GM12891 (cell line): ENCODE results near the gene JPH2.
A peak's percentile ranks its signal among the peaks of the same experiment; 100 is the strongest.

Experiments
- DNase-seq: peaks from one replicate; pipeline ENCODE4 v3.0.0; 2011; ENCODE audit warnings: low spot score; ENCODE audit not compliant: insufficient read length
- FAIRE-seq: peaks from 2 replicates; lab custom pipeline; 2011; peaks lifted over from hg19 to GRCh38; lab: Jason Lieb, UNC
- PAX5 ChIP-seq: IDR thresholded peaks from 2 replicates; pipeline ENCODE4 v1.6.1; 2011; ENCODE audit warnings: low read length, moderate library complexity, mild to moderate bottlenecking; ENCODE audit not compliant: insufficient read depth, severe bottlenecking
- POLR2A ChIP-seq: IDR thresholded peaks from 2 replicates; pipeline ENCODE4 v1.6.1; 2011; ENCODE audit warnings: low read depth, low read length, control low read depth
- POLR2AphosphoS5 ChIP-seq: IDR thresholded peaks from 2 replicates; pipeline ENCODE4 v1.6.1; 2011; ENCODE audit warnings: low read depth, low read length, control low read depth
- POU2F2 ChIP-seq: IDR thresholded peaks from 2 replicates; pipeline ENCODE4 v1.6.1; 2011; ENCODE audit warnings: low read depth, mild to moderate bottlenecking, control low read depth, low read length, moderate library complexity
- SPI1 ChIP-seq: IDR thresholded peaks from 2 replicates; pipeline ENCODE4 v1.6.1; 2011; ENCODE audit warnings: low read depth, low read length, control low read depth
- TAF1 ChIP-seq: IDR thresholded peaks from 2 replicates; pipeline ENCODE4 v1.6.1; 2011; ENCODE audit warnings: low read depth, low read length, control low read depth

JPH2 gene

DNA sequence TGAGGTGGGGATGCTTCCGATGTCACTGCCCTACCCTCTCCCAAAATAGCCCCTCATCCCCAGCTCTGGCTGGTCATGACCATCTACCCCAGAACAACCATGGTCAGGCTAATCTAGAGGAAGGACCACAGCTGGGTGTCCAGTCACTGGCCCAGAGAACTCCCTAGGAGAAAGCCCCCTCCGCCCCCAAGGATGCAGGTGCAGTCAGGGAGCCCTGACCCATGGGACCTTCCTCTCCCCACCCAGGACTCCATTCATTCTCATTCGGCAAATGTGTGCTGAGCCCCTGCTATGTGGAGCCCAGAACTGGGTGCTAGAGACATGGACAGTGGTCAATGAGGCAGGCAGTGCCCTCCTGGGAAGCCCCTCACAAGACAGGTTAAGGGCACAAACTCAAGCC lies 60.5 kb downstream of the JPH2 start:
- DNase-seq, result no peak
- TF ChIP-seq POLR2A, result no peak
- no peak for TF ChIP-seq POU2F2
- no peak for TF ChIP-seq PAX5
- TF ChIP-seq TAF1, result no peak
- no peak for TF ChIP-seq POLR2AphosphoS5
- no peak for TF ChIP-seq SPI1
- no peak for FAIRE-seq

DNA sequence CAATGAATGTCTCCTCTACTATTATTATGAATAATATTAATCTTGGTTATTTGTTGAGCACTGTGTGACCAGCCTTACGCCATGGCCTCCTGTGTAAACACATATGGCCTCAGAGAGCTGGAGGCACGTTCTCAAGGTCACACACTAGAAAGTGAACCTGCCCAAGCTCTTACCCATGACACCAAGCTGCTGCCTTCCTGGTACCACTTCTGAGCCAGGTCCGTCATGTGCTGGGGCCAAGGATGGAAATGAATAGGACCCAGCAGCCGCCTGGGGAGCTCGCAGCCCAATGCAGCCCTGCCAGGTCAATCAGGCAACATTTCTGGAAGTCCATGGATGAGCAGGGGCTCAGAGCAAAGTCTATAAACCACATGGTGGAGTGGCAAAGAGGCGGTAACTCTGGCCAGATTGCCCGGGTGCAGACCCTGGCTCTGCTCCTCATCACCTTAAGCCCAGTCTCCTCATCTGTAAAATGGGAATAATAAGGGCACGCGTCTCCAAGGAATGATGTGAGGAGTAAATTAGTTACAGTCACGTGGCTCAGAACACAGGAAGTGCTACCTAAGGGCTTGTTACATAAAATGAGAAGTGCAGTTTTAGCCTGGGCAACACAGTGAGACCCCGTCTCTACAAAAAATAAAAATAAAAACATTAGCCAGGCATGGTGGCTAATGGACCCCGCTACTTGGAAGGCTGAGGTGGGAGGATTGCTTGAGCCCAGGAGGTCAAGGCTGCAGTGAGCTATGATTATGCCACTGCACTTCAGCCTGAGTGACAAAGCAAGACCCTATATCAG lies 61.5 kb downstream of the JPH2 start:
- TF ChIP-seq SPI1 (no peak), PAX5 (no peak), POLR2A (no peak)
- DNase-seq, result no peak
- FAIRE-seq, result no peak

DNA sequence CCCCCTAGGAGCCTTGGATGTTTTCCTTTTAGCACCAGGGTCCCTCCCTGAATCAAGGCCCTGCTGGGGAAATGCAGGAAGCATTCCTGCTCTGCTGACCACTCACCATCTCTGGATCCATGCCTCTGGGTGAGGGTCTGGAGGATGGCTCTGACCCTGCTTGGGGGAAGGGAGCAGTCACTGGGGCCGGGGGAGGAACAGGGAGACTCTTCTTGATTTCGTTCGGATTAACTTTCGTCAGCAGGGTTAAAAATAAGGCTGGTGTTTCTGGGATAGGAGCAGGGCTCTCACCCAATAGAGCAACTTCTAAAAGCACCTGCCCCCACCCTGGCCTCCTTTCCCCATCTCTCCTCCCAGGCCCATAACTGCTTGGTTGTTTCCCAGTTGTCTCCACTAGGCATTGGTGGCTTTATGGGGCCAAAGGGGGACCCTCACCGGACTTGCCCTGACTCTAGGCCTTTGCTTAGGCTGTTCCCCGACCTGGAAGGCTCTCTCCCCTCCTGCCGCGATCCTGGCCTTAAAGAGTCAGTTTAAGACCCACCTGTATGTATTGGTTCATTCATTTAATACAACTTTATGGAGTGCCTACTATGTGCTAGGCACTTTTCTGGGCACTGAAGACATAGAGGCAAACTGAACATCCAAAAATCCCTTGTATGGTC lies 63.0 kb downstream of the JPH2 start:
- FAIRE-seq (no peak), DNase-seq (no peak)
- TF ChIP-seq POLR2A (no peak), POU2F2 (no peak), SPI1 (no peak), POLR2AphosphoS5 (no peak), TAF1 (no peak), PAX5 (no peak)

DNA sequence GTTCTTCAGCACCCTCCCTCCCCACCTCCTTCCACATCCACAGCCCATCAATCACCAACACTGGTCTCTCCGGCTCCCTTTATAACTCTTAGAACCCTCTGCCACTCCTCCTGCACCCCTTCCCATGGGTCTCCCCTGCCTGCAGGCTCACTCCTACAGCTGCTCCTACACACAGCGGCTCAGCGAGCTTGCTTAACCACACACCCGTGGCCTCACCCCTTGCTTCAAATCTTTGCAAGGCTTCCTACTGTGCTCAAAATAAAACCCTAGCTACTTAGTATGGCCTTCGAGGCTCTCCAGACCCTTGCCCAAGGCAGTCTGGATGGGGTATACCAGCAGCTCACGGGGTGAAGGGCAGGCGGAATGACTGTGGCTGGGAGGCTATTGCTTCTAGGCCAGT lies 63.7 kb downstream of the JPH2 start:
- no peak for DNase-seq
- no peak for TF ChIP-seq POU2F2
- TF ChIP-seq PAX5, result no peak
- TF ChIP-seq TAF1, result no peak
- TF ChIP-seq SPI1, result no peak
- TF ChIP-seq POLR2AphosphoS5, result no peak
- no peak for TF ChIP-seq POLR2A
- FAIRE-seq, result no peak

DNA sequence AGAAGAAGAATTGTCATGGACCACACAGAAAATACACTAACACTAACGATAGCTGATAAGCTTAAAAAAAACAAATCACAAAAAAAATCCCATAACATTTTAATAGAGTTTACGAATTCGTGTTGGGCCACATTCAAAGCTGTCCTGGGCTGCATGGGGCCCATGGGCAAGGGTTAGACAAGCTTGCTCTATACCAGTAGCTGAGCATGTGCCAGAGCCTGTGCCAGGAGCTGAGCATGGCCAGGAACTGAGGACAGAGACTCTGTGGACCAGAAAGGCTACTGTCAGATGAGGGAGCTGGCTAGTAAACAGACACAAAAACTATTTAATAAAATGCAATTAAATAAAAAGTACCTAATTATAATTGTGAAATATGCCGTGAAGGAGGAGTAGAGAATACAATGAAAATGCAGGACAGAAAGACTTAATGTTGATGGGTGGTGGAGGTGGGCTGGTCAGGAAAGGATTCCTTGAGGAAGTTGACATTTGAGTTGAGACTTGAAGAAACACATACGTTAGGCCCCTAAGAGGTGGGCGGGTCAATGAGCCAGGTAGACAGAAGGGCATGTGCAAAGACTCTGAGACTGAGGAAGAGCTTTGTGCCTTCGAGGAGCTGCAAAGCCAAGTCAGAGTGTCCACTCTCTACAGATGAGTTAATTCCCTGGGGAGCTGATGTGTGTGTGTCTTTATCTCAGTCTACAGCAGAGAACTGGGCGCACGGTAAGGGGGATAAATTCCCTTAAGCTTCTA lies 66.1 kb downstream of the JPH2 start:
- TF ChIP-seq TAF1 (no peak), POLR2AphosphoS5 (no peak), SPI1 (no peak), PAX5 (no peak), POLR2A (no peak), POU2F2 (no peak)
- no peak for FAIRE-seq
- no peak for DNase-seq

DNA sequence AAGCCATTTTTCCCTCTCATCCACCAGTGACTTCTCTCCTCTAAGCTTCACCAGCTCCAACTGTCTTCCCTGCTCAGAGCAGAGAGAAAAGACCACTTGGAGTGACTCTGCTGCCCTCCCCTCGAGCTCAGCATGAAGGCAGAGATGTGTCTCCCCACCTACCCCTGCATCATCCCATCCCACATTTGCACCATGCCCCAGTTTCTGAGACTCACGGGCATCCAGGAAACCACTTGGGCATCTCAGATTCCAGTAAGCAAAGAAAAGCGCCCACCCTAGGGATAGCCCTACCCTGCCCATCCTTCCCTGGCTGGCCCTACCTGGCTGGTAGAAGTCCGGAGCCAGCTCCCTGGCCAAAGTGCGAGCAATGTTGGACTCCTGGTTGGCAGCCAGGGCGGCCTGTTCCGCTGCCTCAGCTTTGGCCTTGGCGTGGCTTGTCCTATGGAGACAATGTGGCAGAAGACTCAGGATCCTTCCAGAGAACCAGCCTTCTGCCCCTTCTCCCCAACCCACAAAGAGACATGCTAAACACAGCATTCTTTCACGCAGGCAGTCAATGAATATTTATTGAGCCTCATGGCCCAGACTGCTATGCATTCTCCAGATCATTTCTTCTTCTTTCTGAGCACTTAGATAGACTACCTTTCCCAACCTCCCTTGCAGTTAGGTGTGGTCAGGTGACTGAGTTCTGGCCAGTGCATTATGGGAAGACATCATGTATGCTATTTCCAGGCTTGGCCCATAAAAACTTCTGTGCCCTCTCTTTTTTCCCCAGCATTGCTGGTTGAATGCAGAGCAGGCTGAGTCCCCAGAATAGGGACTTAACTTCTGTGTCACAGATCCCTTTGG lies 68.6 kb downstream of the JPH2 start:
- no peak for DNase-seq
- no peak for TF ChIP-seq POU2F2
- FAIRE-seq, result no peak

DNA sequence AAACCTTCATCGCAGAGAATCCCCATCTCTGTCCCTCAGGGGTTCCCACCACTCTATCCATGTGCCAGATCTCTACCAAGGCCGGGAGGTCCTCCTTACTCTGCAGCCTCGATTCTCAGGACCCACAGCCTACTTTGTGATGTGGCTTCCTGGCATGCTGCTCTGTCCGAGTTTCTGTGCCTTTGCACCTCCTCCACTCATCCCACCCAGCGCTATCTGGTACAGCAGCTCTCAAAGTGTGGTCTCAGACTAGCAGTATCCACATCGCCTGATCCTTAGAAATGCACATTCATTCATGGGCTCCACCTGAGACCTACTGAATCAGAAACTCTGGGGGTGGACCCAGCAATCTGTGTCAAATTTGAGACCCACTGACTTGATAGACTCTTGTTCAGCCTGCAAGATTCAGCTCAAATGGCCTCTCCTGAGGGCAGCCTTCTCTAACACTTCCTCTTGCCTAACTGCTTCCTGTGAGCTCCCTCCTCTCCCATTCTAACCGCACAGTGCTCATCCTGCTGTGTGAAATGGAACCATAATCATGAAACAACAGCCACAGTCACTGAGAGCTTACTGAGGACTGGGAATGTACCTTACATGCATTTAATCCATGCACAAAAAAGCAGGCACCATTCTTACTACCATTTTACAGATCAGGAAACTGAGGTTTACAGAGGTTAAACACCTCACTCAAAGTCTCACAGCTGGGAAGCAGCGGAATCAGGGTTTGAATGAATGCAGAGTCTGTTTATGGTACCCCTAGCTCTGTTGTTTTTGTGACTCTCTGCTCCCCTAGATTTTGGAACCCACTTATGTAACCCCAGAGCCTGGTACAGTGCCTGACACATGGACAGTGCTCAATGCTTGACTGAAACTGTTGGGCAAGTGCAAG lies 69.4 kb downstream of the JPH2 start:
- no peak for TF ChIP-seq TAF1
- no peak for TF ChIP-seq POLR2A
- TF ChIP-seq SPI1, result no peak
- TF ChIP-seq POLR2AphosphoS5, result no peak
- TF ChIP-seq POU2F2, result no peak
- no peak for TF ChIP-seq PAX5
- FAIRE-seq (no peak), DNase-seq (no peak)

DNA sequence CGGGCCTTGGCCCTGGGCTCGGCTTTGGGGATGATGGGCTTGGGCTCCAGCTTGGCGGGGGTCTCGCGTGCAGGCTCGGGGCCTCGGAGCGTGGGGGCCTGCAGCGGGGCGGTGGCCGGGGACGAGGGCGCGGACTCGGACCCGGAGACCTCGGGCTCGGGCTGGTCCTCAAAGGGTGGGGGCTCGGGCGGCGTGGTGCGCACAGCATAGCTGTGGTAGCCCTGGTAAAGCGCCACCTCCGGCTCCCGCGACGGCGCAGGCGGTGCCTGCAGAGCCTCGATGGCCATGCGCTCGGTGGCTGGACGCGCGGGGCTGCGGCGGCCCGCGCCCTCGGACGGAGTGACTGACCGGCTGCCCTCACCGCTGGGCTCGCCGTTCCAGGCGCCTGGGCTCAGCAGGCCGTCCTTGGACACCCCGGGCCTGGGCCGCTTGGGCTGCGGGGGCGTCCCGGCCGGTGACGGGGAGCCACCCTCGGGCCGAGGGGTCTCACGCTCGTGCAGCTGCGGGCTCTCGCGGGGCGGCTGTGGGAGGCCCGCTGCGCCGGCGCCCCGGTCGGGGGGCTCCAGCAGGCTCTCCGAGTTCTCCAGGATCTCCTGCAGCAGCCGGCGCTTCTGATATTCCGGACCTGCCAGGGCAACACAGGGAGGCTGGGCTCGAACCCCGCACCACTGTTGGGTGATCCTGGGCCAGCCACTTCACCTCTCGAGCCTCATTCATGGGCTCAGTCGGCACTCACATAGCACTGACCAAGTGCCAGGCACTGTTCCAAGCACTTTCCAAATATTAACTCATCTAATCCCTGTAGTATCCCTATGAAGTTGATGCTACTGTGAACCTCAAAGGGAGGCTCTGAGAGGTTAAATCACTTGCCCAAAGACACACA lies 71.0 kb downstream of the JPH2 start:
- no peak for DNase-seq
- peak; percentile 31 for FAIRE-seq

More for the DNA sequence above, 71.0 kb downstream of the JPH2 start:
- TF ChIP-seq POU2F2, result no peak
- no peak for TF ChIP-seq SPI1
- no peak for TF ChIP-seq PAX5
- no peak for TF ChIP-seq POLR2AphosphoS5
- no peak for TF ChIP-seq TAF1
- no peak for TF ChIP-seq POLR2A
